WTC11 (cell line): ENCODE data around the gene COLEC12. TPM values are rescaled to one million over a fixed set of nuclear protein-coding genes. Genes with fewer than 3 reads are reported as not detected.

Source experiments
- ATAC-seq: fragments of 200-7000 bp; cut with Tn5 transposase; 2 replicates; pipeline ENCODE4 v1.10.0; 2021; ENCODE audit warnings: mild to moderate bottlenecking, moderate library complexity
- CTCF ChIA-PET: fragments of 300-600 bp; sonication (Branson Sonifier 250); formaldehyde crosslinking; loops from one replicate; lab custom pipeline; 2021; ENCODE audit warnings: antibody characterized with exemption; lab: Charles Lee
- POLR2A ChIA-PET: fragments of 350-600 bp; sonication (Branson Sonifier 250); formaldehyde crosslinking; loops from one replicate; lab custom pipeline; 2021; ENCODE audit warnings: antibody characterized with exemption; lab: Charles Lee
- DNase-seq: peaks from one replicate; pipeline ENCODE4 v3.0.0; 2021; ENCODE audit warnings: low spot score
- H3K27ac Mint-ChIP-seq: 2 replicates; pipeline ENCODE4 v1.8.0; 2021; ENCODE audit warnings: mixed read lengths
- H3K27me3 Mint-ChIP-seq: 2 replicates; pipeline ENCODE4 v1.8.0; 2021; ENCODE audit warnings: low read depth, mild to moderate bottlenecking, moderate library complexity, mixed read lengths
- H3K36me3 Mint-ChIP-seq: 2 replicates; pipeline ENCODE4 v1.8.0; 2021; ENCODE audit warnings: mixed read lengths
- H3K4me1 Mint-ChIP-seq: 2 replicates; pipeline ENCODE4 v1.8.0; 2022; ENCODE audit warnings: mixed read lengths
- H3K4me3 Mint-ChIP-seq: 2 replicates; pipeline ENCODE4 v1.8.0; 2021; ENCODE audit warnings: mild to moderate bottlenecking, moderate library complexity, mixed read lengths
- H3K9me3 Mint-ChIP-seq: 2 replicates; pipeline ENCODE4 v1.8.0; 2021; ENCODE audit warnings: mixed read lengths
- ATF3 ChIP-seq: sonication (generic); formaldehyde crosslinking; conservative IDR thresholded peaks from 2 replicates; pipeline ENCODE4 v1.8.1; 2022; ENCODE audit warnings: mild to moderate bottlenecking, missing genetic modification reagents
- CREM ChIP-seq: sonication (generic); formaldehyde crosslinking; IDR thresholded peaks from 2 replicates; pipeline ENCODE4 v1.8.1; 2022; ENCODE audit warnings: mild to moderate bottlenecking, missing genetic modification reagents, moderate library complexity
- CTCF ChIP-seq: fragments of 200-600 bp; IDR thresholded peaks from 2 replicates; pipeline ENCODE4 v1.8.0; 2022; ENCODE audit warnings: antibody characterized with exemption
- ELF4 ChIP-seq: sonication (generic); formaldehyde crosslinking; IDR thresholded peaks from 2 replicates; pipeline ENCODE4 v1.8.1; 2022; ENCODE audit warnings: low read depth, mild to moderate bottlenecking, moderate library complexity, missing genetic modification reagents
- ETV6 ChIP-seq: sonication (generic); formaldehyde crosslinking; IDR thresholded peaks from 2 replicates; pipeline ENCODE4 v1.8.1; 2022; ENCODE audit warnings: mild to moderate bottlenecking, missing genetic modification reagents
- GTF2I ChIP-seq: fragments of 250-450 bp; sonication (Bioruptor Pico); conservative IDR thresholded peaks from 2 replicates; pipeline ENCODE4 v1.4.0; 2021; ENCODE audit warnings: mild to moderate bottlenecking
- IRF1 ChIP-seq: sonication (generic); formaldehyde crosslinking; IDR thresholded peaks from 2 replicates; pipeline ENCODE4 v1.8.0; 2023; ENCODE audit warnings: missing genetic modification reagents
- MAX ChIP-seq: sonication (generic); formaldehyde crosslinking; IDR thresholded peaks from 2 replicates; pipeline ENCODE4 v1.8.0; 2022; ENCODE audit warnings: mild to moderate bottlenecking, missing genetic modification reagents
- PRRX2 ChIP-seq: fragments of 250-450 bp; sonication (Bioruptor Pico); IDR thresholded peaks from 2 replicates; pipeline ENCODE4 v1.8.0; 2021; ENCODE audit warnings: mild to moderate bottlenecking
- SOX15 ChIP-seq: fragments of 250-450 bp; sonication (Bioruptor Pico); IDR thresholded peaks from 2 replicates; pipeline ENCODE4 v1.9.0; 2021; ENCODE audit warnings: mild to moderate bottlenecking
- ZBTB21 ChIP-seq: sonication (generic); formaldehyde crosslinking; IDR thresholded peaks from 2 replicates; pipeline ENCODE4 v1.8.1; 2023; ENCODE audit warnings: mild to moderate bottlenecking, missing genetic modification reagents, borderline replicate concordance
- ZBTB43 ChIP-seq: sonication (generic); formaldehyde crosslinking; IDR thresholded peaks from 2 replicates; pipeline ENCODE4 v1.8.1; 2023; ENCODE audit warnings: mild to moderate bottlenecking, missing genetic modification reagents
- ZNF232 ChIP-seq: sonication (generic); formaldehyde crosslinking; IDR thresholded peaks from 2 replicates; pipeline ENCODE4 v1.8.0; 2022; ENCODE audit warnings: mild to moderate bottlenecking, missing genetic modification reagents
- ZNF263 ChIP-seq: sonication (generic); formaldehyde crosslinking; IDR thresholded peaks from 2 replicates; pipeline ENCODE4 v1.8.1; 2022; ENCODE audit warnings: low read depth, mild to moderate bottlenecking, moderate library complexity, missing genetic modification reagents
- ZNF317 ChIP-seq: sonication (generic); formaldehyde crosslinking; IDR thresholded peaks from 2 replicates; pipeline ENCODE4 v1.8.1; 2023; ENCODE audit warnings: low read depth, mild to moderate bottlenecking, moderate library complexity, missing genetic modification reagents, borderline replicate concordance
- ZNF423 ChIP-seq: fragments of 250-450 bp; sonication (Bioruptor Pico); IDR thresholded peaks from 2 replicates; pipeline ENCODE4 v2.1.2; 2022; ENCODE audit warnings: mild to moderate bottlenecking, moderate library complexity
- ZNF671 ChIP-seq: fragments of 250-450 bp; sonication (Bioruptor Pico); IDR thresholded peaks from 2 replicates; pipeline ENCODE4 v1.8.0; 2021; ENCODE audit warnings: mild to moderate bottlenecking
- ZSCAN18 ChIP-seq: fragments of 250-450 bp; sonication (Bioruptor Pico); IDR thresholded peaks from 2 replicates; pipeline ENCODE4 v2.1.2; 2022; ENCODE audit warnings: mild to moderate bottlenecking, moderate library complexity
- total RNA-seq: library from RNA; stranded (reverse); gene quantifications from 3 replicates; pipeline ENCODE4 v1.2.3, GENCODE V29; 2021

The COLEC12 gene
- total RNA-seq, 1 experiment from 2014 or later = 0.48 TPM

GRCh38 chr18:492451-492850 lies 8.1 kb downstream of the COLEC12 start (continued):
- TF ChIP-seq CTCF (no peak), IRF1 (CRISPR knock-in tag) (no peak), ZNF671 (CRISPR knock-in tag) (no peak), MAX (CRISPR knock-in tag) (no peak), ZNF317 (CRISPR knock-in tag) (no peak), ETV6 (no peak), ZNF423 (CRISPR knock-in tag) (no peak), ZNF263 (CRISPR knock-in tag) (no peak), ZSCAN18 (CRISPR knock-in tag) (no peak), ZNF232 (CRISPR knock-in tag) (no peak)
- TF ChIP-seq, all 79 proteins: peak for 0

GRCh38 chr18:490624-491023 lies 9.9 kb downstream of the COLEC12 start:
- no peak overlapping the region for H3K27ac Mint-ChIP-seq
- H3K36me3 Mint-ChIP-seq = peaks cover 8% of the 10 kb centered on the region
- ATAC-seq (no peak), DNase-seq (no peak)
- ChIA-PET CTCF (no interaction called here), POLR2A (no interaction called here)
- H3K27me3 Mint-ChIP-seq = peaks cover 3% of the 10 kb centered on the region
- H3K4me1 Mint-ChIP-seq = peaks cover 6% of the 10 kb centered on the region
- no peak for TF ChIP-seq PRRX2 (CRISPR knock-in tag)
- no peak for TF ChIP-seq SOX15
- TF ChIP-seq ZBTB43 (CRISPR knock-in tag) = no peak
- TF ChIP-seq MAX (CRISPR knock-in tag) = no peak
- no peak for TF ChIP-seq ELF4
- TF ChIP-seq ZSCAN18 (CRISPR knock-in tag) = no peak
- no peak for TF ChIP-seq ATF3 (CRISPR knock-in tag)
- no peak for TF ChIP-seq GTF2I (CRISPR knock-in tag)
- no peak for TF ChIP-seq ZNF232 (CRISPR knock-in tag)
- TF ChIP-seq CREM (CRISPR knock-in tag) = no peak
- TF ChIP-seq ZBTB21 (CRISPR knock-in tag) = no peak
- peaks cover 18% of the 10 kb centered on the region for H3K9me3 Mint-ChIP-seq
- no peak overlapping the region for H3K4me3 Mint-ChIP-seq
